ENCODE results near the gene SLC9A6.

- TF ChIP-seq POLR2AphosphoS5 (IDR thresholded peaks at IDR 0.05; ENCODE audit: low read depth, low read length): no peak
- no peak for TF ChIP-seq REST (IDR thresholded peaks at IDR 0.05; ENCODE audit: insufficient read depth in 1 of 2, low read depth in 2 of 2, low read length in 2 of 2)
Measured at GRCh38 chrX:135977611-135978010, 7.6 kb upstream of the SLC9A6 start.

Data from PFSK-1 (cell line).